Inflammatory macrophage (primary cell): ENCODE results near the gene ADGRL3.
"Not testable (repeated sequence)": the region's sequence is repeated elsewhere in the genome, so short reads cannot be mapped to it uniquely, and the experiment has no call there.

Experiments used
- DNase-seq, 2 donors: peaks; one replicate each; pipeline ENCODE4 v3.0.0-alpha.2; 2020 to 2022

Gene ADGRL3

DNA sequence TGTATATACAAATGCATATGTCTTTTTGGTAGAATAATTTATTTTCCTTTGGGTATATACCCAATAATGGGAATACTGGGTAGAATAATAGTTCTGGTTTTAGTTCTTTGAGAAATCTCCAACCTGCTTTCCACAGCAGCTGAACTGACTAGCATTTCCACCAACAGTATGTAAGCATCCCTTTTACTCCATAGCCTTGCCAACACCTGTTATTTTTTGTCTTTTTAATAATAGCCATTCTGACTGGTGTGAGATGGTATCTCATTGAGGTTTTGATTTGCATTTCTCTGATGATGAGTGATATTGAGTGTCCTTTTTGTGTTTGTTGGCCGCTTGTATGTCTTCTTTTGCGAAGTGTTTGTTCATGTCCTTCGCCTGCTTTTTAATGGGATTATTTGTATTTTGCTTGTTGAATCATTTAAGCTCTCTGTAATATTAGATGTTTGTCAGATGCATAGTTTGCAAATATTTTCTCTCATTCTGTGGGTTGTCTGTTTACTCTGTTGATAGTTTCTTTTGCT lies 309.7 kb downstream of the ADGRL3 start:
- not testable (repeated sequence) for DNase-seq

DNA sequence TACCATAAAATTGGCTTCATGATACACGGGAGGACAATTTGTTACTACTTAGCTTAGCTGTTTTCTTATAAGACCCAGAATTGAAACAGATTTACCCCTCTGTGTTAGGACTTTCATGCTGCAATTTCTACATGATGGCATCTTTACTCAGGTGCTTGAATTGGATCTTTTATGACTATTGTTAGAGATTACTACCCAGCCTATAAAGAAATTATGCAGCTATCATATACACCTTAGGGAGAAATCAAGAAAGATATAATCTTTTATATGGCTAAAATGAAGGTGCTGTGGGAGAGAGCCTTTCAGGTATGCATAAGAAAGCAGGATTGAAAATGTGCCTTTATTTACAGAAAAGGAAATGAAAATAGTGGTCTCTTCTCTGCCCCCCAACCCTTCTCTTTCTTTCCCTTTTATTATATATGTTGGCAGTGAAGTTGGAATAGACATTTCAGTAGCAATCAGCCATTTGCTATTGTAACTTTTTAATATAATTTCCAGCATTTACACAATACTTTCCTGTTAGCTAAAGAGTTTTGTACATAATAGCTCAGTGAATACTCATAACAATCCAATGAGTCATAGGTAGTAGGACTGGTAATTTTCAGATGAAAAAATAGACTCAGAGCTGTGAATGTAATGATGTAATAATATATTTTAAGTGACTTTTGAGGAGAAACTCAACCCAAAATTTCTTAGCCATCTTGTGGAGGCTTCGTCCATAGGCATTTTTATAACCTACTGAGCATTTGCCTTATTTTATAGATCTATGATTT lies 311.8 kb downstream of the ADGRL3 start:
- DNase-seq, result no peak

DNA sequence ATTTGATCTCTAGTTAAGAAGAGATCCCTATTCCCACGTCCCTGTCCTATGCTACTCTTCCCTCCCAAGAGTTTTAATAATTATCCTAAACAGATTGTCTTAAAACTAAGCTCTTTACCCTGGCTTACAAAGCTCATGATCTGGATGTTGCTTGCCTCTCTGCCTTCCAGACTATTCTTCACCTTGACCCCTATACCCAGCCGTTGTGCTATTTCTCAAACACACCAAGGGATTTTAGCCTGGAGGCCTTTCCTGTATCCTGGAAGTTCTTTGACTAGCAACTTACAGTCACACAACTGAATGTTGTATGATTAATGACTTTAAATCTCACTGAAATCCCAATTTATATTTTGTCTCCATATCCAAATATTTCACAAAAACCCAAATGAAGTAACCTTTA lies 314.9 kb downstream of the ADGRL3 start:
- DNase-seq, result no peak

DNA sequence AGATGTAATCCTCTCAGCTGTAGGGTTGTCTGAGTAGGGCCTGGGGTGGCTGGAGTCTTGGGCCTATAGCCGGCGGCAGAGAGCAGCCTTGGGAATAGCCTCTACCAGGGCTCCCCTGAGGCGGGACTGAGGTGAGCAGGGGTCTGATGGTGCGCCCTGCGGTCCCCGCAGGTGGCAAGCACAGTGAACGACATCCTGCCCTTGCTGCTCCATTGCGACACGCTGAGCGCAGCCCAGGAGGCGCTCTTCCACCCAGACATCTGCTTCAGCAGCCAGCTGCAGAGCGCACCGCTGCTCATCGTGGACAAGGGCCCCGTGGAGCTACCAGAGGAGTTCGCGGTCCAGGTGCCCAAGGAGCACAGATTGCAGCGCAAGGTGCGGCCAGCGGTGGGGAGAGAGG lies 317.0 kb downstream of the ADGRL3 start:
- no peak for DNase-seq

DNA sequence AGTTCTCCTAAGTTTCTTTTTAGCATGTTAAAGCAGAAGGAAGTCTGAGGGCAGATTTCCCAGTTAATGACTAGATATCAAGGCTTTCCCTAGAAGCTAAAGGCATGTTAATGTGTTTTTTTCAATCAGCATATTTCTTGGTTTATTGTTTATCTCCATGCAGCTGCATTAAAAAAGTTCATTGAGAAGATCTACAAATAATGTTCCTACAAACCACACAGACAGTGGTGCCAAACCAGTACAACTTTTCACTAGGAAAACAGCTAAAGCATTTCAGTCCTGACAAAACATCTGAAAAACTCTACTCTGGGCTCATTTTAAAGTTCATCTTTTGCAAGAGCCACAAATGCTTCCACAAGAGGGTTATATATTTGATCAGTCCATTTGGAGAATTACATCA lies 320.0 kb downstream of the ADGRL3 start:
- DNase-seq, result no peak

DNA sequence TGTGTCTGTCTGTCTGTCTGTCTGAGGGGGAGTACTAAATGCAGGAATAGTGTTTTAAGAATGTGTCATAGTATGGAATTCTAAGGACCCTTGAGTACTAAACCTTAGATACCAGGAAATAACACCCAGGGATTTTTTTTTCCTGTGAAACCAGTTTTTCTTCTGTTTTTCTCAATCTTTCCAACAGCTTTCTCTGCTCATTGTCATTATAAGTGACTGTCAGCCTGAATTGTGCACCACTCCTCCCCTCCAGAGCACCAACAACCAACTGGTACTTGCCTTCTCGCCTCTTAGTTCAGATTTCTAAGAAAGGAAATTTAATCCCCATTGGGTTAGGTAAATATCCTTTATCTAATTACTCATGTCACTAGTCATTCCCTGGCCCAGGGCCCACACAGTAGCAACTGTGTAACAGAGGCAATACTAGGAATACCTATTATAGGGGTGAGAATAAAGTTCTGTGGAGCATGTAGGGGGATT lies 320.6 kb downstream of the ADGRL3 start:
- DNase-seq, result no peak

DNA sequence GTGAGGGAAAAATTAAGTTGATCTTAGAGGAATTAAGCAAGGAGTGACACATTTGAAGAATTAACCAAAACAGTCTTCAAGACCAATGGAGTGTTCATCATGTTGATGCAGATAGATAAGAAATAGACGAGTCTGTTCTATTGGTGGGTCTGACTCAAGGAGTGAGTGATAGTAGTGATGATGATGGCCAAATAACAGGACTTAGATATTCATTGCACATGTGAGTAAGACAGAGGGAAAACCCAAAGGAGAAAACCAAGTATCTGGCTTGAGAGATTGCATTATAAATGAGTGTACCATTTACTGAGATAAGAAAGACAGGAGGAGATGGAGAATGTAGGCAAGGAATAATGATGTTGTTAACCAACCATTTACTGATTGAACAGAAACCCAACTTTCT lies 321.3 kb downstream of the ADGRL3 start:
- no peak for DNase-seq

DNA sequence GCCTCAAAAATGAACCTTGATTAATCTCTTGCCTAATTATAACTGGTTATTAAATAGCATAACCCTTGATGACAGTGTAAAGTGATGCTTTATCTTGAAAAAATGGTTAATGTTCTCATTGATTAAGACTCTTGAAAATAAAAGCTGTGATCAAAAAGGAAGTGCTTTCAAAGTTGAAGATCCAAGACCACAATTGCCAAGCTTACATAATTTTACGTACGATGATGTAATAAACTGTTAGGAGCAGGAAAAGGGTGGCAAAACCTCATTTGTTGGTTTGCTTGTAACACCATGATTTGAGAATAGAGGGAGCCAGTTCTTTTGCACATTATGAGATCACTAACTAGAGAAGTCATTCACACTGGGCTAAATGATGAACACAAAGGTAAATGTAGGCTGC lies 322.2 kb downstream of the ADGRL3 start:
- no peak for DNase-seq

DNA sequence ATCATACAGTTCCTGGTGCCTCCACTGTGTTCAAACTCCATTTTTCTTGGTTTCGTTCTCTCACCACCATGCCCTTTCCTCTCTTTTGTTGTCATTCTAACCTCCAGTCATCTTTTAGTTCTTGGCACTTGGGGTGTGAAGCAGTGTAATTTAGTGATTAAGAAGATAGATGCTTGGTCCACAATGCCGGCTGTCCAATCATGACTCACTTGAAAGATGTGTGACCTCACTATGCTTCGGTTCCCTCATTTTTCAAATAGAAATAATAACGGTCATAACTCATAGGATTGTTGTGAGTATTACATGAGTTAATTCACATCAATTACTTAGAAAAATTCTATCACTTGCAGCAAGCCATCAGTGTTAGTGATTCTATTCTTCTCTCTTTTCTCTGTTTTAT lies 327.8 kb downstream of the ADGRL3 start:
- DNase-seq, result no peak

DNA sequence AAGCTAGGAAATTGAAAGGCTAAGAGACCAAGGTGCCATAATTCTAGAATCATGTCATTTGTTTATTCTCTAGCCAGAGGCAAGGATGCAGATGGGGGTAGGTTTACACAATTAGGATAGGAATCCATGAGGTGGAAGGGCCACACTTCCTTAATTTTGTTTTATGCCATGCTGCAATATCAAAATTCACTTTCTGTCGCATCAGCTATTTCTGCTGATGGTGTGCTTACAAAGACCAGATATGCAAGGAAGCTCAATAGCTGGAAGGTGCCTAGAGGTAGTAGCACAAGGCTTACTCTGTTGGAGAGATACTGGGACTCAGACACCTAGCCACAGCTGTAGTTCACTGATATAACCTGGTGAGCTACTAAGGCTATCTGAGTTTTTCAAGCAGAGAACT lies 328.5 kb downstream of the ADGRL3 start:
- DNase-seq, result no peak

DNA sequence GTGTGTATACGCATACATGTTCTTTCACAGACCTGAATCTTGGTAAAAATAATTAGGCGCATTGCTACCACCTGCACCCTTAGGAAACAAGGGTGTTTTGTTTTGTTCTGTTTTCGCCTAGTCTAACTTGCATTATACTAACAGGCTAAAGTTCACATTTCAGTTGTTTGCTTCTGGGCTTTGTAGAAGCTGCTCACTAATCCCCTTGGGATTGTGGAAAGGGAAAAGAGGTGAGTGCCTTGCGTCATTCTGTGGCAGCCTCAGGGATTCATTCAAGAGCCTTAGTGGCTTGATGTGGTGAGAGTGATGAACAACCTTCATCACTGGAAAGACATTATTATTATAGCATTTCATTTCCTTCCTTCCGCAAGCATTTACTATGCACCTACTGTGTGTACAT lies 331.1 kb downstream of the ADGRL3 start:
- DNase-seq, result no peak

DNA sequence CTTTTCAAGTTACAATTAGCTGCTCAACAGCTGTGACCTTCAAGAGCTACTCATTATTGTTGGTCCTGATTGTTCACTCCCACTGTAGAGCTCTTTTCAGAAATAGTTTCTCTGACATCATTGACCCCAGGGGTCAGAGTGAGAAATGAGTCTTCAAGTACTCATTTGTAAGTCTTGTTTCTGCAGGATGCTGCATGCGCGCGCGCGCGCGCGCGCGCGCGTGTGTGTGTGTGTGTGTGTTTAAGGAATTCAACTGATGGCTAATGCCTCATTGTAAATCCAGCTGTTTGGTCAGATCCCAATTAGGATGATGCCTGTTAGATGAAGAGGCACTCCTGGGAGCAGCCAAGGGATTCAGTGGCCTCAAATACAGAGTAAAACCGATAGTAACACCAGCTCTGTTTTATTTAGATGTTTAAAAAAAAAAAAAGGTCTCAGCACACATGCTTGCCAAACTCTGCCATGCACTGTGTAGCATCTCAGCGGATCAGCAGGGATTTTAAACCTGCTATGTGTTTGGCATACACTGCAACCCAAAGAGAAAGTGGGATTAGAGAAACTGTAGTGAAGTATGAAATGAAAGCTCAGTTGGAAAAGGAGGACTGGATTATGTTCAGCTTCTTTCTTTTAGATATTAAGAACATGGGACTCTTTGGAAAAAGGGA lies 332.3 kb downstream of the ADGRL3 start:
- no peak for DNase-seq

DNA sequence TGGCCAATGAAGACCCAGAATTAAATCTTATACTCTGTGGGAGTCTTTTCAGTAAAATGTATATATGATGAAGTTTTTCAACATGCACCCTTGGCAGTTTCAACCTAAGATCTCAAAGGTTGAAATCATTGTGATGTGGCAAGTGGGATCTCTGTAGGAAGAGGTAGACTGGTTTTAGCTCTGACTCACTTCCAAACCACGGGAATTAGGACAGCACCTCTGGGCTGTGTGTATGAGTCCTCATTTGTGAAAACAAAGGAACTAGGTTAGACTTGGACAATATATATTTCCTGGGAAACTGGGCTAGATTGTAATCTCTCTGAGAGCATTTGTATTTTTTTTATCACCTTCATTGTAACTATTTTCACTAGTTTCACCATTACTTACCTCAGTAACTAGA lies 333.0 kb downstream of the ADGRL3 start:
- DNase-seq, result no peak

DNA sequence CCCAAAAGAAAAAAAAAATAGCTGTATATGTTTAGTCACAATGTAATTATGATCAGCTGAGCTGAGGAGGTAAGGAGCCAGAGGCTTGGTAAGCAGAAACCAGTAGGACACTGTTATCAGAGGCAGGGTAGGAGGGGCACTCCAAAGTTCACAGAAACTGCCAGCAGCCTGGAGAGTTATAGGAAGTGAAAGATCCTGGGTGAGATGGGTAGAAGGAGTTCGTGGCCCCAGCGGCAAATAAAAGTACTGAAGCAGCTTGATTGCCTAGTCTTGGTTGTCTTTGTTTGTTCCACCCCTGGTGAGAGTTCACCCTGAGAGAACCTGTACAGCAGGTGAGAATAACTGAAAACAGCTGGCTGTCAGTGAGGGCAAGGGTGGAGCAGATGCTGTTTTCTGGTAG lies 340.8 kb downstream of the ADGRL3 start:
- no peak for DNase-seq

DNA sequence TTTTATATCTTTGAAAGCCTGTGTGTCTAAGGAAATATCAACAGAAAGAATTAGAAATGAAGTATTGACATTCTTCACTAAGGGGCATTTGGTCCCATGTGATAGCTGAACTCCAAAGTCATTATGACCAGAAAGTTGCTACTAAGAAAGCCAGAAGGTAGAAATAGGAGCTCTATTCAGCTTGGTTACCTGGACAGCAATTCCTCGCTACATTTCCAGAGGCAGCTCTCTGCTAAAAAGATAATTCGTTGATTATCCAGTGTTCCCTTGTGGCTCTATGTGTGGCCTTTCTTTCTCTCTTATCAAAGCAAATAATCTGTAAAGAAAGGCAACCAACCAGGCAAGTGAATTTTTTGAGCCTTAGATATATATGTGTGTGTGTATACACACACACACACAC lies 341.3 kb downstream of the ADGRL3 start:
- no peak for DNase-seq

DNA sequence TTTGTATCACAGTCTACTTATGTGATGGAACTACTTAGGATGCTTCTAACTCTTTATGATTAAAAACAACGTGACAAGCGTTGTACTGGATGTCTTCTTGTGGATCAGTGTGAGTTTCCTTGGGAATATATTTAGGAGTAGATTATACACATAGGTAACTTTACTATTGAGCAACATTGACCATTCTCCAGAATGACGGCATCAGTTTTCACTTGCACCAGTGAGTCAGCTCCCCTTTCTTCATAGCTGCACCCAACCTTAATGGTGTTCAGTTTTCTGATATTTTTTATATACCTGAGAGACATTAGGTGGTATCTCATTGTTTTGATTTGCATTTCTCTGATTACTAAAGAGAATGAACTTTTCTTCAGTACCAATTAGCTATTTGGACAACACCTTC lies 343.9 kb downstream of the ADGRL3 start:
- DNase-seq, result no peak

DNA sequence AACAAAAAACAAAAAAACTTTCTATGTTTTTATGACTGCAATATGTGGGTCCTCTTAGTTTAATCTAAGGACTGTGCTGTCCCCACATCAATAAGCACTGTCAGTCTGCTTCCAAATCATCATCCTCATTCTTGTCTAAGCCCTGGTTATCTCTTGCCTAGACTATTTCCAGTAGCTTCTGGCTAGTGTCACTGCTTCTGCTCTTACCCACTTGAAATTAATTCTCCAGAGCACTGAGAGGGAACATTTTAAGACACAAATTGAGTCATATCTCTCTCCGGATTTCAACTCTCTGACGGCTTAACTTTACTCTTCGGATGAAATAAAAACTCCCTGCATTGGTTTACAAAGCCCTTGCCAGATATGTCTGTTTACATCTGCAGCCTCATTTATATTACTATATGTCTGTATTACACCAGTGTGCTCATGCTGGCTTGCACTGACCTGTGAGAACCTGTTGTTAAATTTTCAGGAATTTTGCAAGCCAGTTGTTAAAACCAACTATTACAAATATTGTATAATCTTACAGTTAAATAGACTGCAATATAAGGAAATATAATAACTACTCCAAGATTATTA lies 345.9 kb downstream of the ADGRL3 start:
- no peak for DNase-seq

DNA sequence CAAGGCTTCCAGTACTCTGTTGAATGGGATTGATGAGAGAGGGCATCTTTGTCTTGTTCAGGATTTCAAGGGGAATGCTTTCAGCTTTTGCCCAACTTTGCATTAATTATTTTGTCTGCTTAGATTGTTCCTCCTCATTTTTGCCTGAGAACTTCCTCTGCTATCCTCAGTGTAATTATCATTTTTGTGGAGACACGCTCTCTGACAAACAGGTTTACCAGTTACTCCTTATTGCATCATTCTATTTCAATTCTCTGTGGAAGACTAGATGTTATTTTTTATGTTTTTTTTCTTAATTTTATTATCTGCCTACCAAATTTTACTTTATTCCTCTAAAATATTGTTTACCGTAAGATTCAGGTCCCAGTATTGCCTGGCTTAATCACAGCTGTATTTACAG lies 349.2 kb downstream of the ADGRL3 start:
- no peak for DNase-seq

DNA sequence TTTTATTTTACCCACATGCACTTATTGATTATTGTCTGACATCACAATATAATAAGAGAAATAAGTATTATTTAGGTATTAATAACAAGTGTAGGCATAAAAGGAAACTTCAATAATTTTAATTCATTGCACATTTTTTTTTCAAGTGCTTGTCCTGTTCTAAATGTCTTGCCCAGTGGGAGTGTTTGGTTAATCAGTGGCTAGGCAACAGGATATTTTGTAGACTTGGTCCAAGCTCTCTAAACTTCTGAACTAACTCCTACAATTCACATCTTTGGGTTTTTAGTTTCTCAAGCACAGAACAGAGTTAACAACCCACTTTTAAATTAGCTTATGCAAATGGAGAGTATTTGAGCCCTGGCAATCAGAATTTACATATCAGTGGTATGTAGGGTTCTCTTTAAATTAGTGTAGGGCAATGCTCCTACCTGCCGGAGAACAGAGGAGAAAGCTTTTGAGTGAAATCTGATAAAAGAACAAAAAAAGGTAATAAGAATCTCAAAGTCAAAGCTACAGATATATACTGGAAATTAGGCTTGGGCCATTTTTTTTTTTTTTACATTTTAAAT lies 353.5 kb downstream of the ADGRL3 start:
- DNase-seq, result no peak

DNA sequence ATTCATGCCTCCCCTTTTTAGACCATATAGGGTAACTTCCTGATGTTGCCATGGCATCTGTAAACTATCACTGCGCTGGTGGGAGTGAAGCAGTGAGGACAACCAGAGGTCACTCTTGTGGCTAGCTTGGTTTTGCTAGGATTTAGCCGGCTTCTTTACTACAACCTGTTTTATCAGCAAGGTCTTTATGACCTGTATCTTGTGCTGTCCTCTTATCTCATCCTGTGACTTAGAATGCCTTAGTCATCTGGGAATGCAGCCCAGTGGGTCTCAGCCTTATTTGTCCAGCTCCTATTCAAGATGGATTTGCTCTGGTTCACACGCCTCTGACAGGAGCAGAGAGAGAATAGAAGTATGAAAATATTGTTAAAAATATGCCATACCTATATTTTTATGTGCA lies 355.7 kb downstream of the ADGRL3 start:
- DNase-seq, result no peak

DNA sequence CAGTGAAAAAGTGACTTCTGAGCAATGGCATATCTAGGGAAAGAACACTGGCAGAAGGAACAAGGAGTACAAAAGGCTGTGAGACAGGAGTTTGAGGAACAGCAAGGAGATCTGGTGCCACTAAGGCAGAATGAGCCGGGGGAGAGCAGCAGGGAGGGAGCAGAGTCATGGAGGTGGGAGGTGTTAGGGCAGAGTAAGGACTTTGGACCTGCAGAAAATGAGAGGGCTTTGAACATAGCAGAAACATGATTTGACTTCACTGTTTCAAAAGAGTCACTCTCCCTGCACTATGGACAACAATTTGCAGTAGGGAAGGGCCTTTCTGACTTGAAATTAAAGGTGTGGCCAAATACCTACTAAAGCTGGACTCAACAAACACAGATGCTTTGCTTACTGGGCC lies 356.2 kb downstream of the ADGRL3 start:
- DNase-seq, result no peak

DNA sequence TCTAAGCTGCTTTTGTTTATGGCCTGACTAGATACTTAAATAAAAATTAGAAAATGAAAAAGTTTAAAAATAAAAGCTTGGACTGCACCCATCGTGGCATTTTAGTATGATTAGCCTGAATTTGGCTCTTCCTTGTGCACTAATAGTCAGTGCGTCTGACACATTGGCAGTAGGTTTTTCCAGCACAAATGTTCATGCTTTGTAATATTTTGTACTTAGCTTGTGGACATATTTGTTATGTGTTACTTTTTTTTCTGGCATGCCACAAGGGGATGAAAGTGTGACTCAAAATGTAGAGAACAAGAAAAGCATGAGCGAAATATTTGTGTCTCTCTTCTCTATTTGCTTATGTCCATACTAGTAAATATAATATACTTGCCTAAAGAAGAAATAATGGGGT lies 359.3 kb downstream of the ADGRL3 start:
- DNase-seq, result no peak

DNA sequence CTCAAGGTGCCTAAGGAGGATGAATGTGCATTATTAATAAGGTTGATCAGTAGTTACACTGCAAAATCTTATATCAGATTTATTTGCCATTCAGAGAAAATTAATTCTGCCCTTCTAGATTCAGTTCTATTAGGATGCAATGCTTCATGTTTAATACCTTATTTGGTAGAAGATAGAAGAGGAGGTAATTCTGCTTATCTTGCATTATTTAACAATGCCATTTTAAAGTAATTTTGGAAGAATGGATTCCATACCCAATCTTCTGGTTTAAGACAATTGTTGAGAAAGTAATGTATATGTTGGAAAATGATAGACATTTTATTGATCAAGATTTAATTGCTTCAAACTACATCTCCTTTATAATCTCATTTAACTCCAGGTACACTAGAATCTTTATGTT lies 360.9 kb downstream of the ADGRL3 start:
- DNase-seq, result no peak
